ENCODE measurements around the gene KLK1.

KLK1 gene

DNA sequence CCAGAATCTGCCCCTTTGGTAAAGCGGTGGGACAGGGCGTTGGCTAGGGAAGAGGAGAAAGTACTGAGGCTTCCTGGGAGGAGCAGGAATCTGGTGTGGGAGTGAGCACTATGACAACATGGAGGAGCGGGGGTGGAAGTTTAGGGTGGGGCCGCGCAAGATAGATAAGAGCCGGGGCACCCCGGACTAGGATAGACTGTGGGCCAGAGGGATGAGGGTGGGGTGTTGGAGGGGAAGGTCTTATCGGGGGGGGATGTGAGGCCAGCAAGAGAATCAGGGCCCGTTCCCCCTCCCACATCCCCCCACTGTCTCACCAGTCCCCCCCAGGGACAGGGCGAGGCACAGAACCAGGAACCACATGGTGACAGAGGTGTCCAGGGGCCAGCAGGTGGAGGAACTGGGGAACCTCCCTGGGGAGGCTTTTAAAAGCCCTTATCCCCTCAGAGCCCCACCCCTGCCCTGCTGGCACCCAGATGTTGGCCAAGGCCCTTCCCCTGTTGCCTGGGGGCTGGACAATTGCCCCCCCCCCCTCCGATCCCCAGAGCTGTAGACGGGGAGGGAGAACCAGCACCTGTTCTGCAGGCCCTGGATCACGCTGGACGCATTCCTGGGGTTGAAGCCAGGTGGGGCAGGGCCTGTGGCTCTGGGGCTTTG, at the start of gene KLK1:
Gene KLK1 (minus strand): TSS at position 399 of the 654 bp plus-strand sequence. CDS start 39 bp downstream, at position 360.
- no peak for DNase-seq

DNA sequence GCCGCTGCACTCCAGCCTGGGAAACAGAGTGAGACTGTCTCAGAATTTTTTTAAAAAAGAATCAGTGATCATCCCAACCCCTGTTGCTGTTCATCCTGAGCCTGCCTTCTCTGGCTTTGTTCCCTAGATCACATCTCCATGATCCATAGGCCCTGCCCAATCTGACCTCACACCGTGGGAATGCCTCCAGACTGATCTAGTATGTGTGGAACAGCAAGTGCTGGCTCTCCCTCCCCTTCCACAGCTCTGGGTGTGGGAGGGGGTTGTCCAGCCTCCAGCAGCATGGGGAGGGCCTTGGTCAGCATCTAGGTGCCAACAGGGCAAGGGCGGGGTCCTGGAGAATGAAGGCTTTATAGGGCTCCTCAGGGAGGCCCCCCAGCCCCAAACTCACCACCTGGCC, 49.5 kb upstream of the KLK1 start, which contains the start of gene KLK2:
Gene KLK2 (plus strand): TSS at position 384 of the 400 bp plus-strand sequence. CDS start 35 bp downstream, outside the sequence.
- DNase-seq: no peak

DNA sequence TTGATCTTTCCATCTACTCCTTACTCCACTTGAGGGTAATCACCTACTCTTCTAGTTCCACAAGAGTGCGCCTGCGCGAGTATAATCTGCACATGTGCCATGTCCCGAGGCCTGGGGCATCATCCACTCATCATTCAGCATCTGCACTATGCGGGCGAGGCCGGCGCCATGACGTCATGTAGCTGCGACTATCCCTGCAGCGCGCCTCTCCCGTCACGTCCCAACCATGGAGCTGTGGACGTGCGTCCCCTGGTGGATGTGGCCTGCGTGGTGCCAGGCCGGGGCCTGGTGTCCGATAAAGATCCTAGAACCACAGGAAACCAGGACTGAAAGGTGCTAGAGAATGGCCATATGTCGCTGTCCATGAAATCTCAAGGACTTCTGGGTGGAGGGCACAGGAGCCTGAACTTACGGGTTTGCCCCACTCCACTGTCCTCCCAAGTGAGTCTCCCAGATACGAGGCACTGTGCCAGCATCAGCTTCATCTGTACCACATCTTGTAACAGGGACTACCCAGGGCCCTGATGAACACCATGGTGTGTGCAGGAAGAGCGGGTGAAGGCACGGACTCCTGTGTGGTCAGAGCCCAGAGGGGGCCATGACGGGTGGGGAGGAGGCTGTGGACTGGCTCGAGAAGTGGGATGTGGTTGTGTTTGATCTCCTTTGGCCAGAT, 47.0 kb upstream of the KLK1 start:
- DNase-seq: no peak

DNA sequence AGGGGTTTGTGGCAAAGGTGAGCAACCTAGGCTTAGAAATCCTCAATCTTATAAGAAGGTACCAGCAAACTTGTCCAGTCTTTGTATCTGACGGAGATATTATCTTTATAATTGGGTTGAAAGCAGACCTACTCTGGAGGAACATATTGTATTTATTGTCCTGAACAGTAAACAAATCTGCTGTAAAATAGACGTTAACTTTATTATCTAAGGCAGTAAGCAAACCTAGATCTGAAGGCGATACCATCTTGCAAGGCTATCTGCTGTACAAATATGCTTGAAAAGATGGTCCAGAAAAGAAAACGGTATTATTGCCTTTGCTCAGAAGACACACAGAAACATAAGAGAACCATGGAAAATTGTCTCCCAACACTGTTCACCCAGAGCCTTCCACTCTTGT, 45.9 kb upstream of the KLK1 start:
- DNase-seq: no peak

DNA sequence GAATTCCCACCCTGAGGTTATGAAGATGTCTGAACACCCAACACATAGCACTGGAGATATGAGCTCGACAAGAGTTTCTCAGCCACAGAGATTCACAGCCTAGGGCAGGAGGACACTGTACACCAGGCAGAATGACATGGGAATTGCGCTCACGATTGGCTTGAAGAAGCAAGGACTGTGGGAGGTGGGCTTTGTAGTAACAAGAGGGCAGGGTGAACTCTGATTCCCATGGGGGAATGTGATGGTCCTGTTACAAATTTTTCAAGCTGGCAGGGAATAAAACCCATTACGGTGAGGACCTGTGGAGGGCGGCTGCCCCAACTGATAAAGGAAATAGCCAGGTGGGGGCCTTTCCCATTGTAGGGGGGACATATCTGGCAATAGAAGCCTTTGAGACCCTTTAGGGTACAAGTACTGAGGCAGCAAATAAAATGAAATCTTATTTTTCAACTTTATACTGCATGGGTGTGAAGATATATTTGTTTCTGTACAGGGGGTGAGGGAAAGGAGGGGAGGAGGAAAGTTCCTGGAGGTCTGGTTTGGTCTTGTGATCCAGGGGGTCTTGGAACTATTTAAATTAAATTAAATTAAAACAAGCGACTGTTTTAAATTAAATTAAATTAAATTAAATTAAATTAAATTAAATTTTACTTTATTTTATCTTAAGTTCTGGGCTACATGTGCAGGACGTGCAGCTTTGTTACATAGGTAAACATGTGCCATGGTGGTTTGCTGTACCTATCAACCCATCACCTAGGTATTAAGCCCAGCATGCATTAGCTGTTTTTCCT, 38.1 kb upstream of the KLK1 start:
- no peak for DNase-seq

DNA sequence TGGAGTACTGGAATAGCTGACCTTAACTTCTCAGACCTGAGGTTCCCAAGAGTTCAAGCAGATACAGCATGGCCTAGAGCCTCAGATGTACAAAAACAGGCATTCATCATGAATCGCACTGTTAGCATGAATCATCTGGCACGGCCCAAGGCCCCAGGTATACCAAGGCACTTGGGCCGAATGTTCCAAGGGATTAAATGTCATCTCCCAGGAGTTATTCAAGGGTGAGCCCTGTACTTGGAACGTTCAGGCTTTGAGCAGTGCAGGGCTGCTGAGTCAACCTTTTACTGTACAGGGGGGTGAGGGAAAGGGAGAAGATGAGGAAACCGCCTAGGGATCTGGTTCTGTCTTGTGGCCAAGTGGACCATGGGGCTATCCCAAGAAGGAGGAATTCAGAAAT, 37.4 kb upstream of the KLK1 start:
- no peak for DNase-seq

DNA sequence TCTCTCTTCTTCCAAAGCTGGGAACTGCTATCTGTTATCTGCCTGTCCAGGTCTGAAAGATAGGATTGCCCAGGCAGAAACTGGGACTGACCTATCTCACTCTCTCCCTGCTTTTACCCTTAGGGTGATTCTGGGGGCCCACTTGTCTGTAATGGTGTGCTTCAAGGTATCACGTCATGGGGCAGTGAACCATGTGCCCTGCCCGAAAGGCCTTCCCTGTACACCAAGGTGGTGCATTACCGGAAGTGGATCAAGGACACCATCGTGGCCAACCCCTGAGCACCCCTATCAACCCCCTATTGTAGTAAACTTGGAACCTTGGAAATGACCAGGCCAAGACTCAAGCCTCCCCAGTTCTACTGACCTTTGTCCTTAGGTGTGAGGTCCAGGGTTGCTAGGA, 36.3 kb upstream of the KLK1 start:
- DNase-seq: no peak

DNA sequence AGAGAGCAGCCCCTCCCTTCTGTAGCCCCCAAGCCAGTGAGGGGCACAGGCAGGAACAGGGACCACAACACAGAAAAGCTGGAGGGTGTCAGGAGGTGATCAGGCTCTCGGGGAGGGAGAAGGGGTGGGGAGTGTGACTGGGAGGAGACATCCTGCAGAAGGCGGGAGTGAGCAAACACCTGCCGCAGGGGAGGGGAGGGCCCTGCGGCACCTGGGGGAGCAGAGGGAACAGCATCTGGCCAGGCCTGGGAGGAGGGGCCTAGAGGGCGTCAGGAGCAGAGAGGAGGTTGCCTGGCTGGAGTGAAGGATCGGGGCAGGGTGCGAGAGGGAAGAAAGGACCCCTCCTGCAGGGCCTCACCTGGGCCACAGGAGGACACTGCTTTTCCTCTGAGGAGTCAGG, 35.3 kb upstream of the KLK1 start:
- peak; percentile 81 for DNase-seq

DNA sequence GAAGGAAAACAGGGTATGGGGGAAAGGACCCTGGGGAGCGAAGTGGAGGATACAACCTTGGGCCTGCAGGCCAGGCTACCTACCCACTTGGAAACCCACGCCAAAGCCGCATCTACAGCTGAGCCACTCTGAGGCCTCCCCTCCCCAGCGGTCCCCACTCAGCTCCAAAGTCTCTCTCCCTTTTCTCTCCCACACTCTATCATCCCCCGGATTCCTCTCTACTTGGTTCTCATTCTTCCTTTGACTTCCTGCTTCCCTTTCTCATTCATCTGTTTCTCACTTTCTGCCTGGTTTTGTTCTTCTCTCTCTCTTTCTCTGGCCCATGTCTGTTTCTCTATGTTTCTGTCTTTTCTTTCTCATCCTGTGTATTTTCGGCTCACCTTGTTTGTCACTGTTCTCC, 33.8 kb upstream of the KLK1 start:
- DNase-seq: no peak

DNA sequence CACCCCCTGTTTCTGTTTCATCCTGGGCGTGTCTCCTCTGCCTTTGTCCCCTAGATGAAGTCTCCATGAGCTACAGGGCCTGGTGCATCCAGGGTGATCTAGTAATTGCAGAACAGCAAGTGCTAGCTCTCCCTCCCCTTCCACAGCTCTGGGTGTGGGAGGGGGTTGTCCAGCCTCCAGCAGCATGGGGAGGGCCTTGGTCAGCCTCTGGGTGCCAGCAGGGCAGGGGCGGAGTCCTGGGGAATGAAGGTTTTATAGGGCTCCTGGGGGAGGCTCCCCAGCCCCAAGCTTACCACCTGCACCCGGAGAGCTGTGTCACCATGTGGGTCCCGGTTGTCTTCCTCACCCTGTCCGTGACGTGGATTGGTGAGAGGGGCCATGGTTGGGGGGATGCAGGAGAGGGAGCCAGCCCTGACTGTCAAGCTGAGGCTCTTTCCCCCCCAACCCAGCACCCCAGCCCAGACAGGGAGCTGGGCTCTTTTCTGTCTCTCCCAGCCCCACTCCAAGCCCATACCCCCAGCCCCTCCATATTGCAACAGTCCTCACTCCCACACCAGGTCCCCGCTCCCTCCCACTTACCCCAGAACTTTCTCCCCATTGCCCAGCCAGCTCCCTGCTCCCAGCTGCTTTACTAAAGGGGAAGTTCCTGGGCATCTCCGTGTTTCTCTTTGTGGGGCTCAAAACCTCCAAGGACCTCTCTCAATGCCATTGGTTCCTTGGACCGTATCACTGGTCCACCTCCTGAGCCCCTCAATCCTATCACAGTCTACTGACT, 31.2 kb upstream of the KLK1 start, which contains the start of gene KLK3:
Gene KLK3 (plus strand): TSS at position 280 of the 775 bp plus-strand sequence. CDS start 41 bp downstream, at position 321.
- no peak for DNase-seq

DNA sequence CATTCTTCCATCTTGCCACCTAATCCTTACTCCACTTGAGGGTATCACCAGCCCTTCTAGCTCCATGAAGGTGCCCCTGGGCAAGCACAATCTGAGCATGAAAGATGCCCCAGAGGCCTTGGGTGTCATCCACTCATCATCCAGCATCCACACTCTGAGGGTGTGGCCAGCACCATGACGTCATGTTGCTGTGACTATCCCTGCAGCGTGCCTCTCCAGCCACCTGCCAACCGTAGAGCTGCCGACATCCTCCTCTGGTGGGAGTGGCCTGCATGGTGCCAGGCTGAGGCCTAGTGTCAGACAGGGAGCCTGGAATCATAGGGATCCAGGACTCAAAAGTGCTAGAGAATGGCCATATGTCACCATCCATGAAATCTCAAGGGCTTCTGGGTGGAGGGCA, 28.0 kb upstream of the KLK1 start:
- DNase-seq: no peak

DNA sequence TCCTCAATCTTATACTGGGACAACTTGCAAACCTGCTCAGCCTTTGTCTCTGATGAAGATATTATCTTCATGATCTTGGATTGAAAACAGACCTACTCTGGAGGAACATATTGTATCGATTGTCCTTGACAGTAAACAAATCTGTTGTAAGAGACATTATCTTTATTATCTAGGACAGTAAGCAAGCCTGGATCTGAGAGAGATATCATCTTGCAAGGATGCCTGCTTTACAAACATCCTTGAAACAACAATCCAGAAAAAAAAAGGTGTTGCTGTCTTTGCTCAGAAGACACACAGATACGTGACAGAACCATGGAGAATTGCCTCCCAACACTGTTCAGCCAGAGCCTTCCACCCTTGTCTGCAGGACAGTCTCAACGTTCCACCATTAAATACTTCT, 27.2 kb upstream of the KLK1 start:
- no peak for DNase-seq

DNA sequence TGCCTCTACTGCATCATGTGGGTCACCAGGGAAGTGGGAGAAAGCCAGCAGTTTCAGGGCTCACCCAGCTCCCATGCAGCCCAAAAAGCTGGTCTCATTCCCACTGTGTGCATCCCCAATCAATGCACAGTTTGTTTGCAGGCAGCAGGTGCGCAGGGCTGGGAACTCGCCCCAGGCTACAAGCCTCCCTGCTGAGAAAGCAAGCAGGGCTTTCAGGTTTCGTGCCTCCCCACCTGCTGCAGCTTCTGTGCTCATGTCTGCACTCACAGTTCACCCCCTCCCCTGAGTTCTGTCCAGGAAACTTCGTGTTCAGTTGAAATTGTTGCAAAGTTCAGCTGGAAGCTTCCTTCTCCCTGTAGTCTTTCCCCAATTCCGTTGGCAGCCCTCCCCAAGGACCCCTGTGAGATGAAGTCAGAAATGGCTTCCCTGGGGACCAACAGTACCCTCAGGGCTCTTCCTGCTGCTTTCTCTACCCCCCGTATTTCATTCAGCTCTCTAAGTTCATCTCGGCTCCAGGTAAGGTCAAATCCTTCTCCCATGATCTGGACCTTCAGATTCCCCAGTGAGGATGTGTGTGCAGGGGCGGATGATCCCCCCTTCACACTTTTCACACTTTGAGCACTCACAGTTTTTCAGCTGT, 20.8 kb upstream of the KLK1 start:
- peak; percentile 92 for DNase-seq

DNA sequence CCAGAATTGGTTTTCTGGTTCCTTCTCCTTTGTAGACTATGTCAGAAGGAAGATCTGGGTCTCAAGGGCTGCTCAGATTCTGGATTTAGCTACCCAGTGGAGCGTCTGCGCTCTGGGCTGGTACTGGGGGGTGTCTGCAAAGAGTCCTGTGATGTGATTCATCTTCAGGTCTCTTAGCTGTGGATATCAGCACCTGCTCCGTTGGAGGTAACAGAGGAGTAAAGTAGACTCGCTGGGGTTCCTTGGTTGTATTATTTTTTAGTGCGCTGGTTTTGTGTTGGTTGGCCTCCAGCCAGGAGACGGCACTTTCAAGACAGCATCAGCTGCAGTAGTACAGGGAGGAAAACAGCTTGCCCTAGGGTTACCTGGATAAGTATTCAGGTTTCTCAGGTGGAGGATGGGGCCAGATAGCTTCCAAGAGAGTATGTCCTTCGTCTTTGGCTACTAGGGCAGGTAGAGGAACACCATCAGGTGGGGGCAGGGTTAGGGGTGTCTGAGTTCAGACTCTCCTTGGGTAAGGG, 20.2 kb upstream of the KLK1 start:
- DNase-seq: peak; percentile 73

DNA sequence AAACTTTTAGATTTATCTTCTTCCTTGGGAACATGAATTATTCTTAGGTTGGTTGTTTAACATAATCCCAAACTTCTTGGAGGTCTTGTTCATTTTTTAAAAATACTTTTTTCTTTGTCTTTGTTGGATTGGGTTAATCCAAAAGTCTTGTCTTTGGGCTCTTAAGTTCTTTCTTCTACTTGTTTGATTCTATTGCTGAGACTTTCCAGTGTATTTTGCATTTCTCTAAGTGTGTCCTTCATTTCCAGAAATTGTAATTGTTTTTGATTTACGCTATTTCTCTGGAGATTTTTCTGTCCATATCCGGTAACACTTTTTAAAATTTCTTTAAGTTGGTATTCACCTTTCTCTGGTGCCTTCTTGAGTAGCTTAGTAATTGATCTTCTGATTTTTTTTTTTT, 19.6 kb upstream of the KLK1 start:
- DNase-seq: no peak

DNA sequence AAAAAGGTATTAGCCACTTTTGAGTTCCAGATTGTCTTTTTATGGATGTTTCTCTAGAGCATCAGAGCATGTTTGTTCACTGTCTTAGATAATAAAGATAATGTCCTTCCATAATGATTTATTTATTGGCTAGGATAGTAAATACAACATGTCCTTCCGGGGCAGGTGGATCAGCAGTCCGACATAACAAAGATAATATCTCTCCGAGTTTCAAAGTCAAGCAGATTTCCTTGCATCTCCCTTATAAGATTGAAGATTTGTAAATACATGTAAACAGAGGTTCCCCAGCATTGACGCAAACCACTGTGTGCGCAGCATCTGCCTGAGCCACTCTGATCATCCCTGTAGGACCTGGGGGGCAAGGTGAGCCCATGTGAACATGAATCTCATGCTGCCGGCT, 18.5 kb upstream of the KLK1 start:
- DNase-seq: no peak

DNA sequence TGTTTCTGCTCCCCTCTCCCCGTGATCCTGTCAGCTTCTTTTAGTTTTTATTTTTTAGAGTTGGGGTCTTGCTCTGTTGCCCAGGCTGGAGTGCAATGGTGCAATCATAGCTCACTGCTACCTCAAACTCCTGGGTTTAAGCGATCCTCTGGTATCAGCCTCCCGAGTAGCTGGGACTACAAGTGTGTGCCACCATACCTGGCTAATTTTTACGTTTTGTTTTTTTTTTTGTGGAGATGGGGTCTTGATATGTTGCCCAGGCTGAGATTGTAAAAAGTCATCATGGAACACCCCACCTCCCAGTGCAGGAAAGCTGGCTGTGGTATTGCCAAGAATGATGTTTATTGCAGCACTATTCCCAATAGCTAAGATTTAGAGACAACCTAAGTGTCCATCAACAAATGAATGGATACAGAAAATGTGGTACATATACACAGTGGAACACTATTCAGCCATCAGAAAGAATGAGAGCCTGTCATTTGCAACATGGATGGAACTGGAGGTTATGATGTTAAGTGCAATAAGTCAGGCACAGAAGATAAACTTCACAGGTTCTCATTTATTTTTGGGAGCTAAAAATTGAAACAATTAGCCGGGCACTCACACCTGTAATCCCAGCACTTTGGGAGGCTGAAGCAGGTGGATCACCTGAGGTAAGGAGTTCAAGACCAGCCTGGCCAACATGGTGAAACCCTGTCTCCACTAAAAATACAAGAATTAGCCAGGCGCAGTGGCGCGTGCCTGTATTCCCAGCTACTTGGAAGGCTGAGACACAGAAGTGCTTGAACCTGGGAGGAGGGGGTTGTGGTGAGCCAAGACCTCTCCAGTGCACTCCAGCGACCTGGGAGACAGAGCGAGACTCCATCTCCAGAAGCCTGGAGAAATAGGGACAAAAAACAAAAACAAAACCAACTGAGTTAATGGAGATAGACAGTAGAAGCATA, 16.4 kb upstream of the KLK1 start:
- DNase-seq: no peak

DNA sequence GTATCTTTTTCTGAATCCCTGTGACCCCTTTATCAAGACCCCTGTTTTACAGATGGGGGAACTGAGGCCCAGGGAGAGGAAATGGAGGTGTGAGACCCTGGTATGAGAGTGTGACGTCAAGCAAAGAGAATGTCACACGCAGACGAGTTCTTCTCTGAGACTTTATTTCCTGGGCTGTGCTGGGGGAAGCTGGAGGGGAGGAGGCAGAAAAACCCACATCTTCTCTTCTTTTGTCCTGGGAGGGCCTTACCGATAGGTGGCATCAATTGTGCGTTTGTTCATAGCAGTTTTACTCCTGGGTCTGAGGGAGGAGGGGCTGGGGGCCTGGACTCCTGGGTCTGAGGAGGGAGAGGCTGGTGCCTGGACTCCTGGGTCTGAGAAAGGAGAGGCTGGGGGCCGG, 14.7 kb upstream of the KLK1 start:
- no peak for DNase-seq

DNA sequence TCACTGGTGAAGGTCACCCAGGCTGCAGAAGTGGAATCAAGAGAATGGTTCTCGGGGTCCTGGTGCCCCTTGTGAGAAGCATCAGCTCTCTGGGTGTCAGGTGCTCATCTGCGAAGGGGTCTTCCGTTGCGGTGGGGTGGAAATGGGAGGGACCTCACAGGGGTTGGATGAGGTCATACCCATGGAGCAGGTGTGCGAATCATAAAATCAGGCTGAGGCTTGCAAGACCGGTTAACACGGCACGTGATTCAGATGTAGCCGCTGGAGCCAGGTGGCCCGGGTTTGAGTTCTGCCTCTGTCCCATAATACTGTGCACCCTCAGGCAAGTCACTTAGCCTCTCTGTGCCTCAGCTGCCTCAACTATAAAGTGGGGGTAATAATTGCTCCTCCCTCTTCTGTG, 13.7 kb upstream of the KLK1 start:
- no peak for DNase-seq

DNA sequence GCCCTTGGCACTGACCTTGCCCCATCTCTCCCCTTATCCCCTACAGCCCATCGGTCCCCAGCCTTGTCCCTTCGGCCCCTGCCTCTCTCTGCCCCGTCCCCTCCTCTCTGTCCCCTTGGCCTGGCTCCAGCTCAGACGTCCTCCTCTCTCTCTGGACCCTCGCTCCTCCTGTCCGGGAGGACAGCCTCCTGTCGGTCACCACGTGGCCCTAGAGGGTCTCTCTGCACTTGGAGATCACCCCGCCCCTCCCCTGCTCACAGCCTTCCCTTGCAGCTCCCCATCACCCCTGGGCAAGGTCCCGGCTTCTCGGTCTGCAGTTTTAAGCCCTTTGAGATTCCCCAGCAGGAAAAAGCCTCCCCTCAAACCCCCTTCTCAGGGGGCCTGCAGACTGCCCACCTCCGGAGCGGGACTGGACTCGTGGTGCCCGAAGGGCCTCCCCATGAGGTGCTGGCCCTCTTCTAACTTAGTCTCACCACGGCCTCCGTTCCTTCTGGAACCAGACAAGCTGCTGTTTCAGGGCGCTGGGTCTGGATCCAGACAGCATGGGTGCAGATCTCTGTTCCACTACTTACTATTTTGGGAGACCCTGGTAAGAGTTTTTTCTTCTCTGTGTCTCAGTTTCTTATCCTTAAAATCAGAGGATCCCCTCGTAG, 13.1 kb upstream of the KLK1 start:
- DNase-seq: no peak
